Activated CD4-positive, alpha-beta T cell treated with anti-CD3 and anti-CD28 coated beads, Interleukin-2, amount 10 ng/mL, durations not matched to agents 7 days and 5 days (primary cell): Measurements from ENCODE around the gene FNDC3A. TPM values are rescaled to one million over a fixed set of nuclear protein-coding genes. Genes with fewer than 3 reads are reported as not detected.
"Not testable (repeated sequence)": the region's sequence is repeated elsewhere in the genome, so short reads cannot be mapped to it uniquely, and the experiment has no call there.

Source experiments
- CTCF ChIA-PET: fragments of 350-600 bp; sonication (Branson Sonifier 250); formaldehyde crosslinking; loops from one replicate; lab custom pipeline; 2021; ENCODE audit warnings: antibody characterized with exemption; lab: Charles Lee
- POLR2A ChIA-PET: fragments of 350-600 bp; sonication (Branson Sonifier 250); formaldehyde crosslinking; loops from one replicate; lab custom pipeline; 2021; ENCODE audit warnings: antibody characterized with exemption; lab: Charles Lee
- DNase-seq: peaks from one replicate; pipeline ENCODE4 v3.0.0-alpha.2; 2020
- H3K27ac Mint-ChIP-seq: one replicate; pipeline ENCODE4 v1.8.0; 2021; ENCODE audit warnings: mild to moderate bottlenecking, moderate library complexity, mixed read lengths
- H3K27me3 Mint-ChIP-seq: one replicate; pipeline ENCODE4 v1.8.0; 2021; ENCODE audit warnings: mixed read lengths
- H3K36me3 Mint-ChIP-seq: one replicate; pipeline ENCODE4 v1.8.0; 2021; ENCODE audit warnings: low read depth, mixed read lengths
- H3K4me1 Mint-ChIP-seq: one replicate; pipeline ENCODE4 v1.8.0; 2021; ENCODE audit warnings: mixed read lengths
- H3K4me3 Mint-ChIP-seq: one replicate; pipeline ENCODE4 v1.8.0; 2021; ENCODE audit warnings: mild to moderate bottlenecking, moderate library complexity, mixed read lengths
- H3K9me3 Mint-ChIP-seq: one replicate; pipeline ENCODE4 v1.8.0; 2021; ENCODE audit warnings: mixed read lengths
- total RNA-seq, 2 experiments: library from RNA; stranded (reverse); gene quantifications; one replicate each; pipeline ENCODE4 v1.2.3, GENCODE V29; 2021

FNDC3A gene
- total RNA-seq, 2 experiments from 2014 or later, result 24.1 to 28.1 TPM

DNA sequence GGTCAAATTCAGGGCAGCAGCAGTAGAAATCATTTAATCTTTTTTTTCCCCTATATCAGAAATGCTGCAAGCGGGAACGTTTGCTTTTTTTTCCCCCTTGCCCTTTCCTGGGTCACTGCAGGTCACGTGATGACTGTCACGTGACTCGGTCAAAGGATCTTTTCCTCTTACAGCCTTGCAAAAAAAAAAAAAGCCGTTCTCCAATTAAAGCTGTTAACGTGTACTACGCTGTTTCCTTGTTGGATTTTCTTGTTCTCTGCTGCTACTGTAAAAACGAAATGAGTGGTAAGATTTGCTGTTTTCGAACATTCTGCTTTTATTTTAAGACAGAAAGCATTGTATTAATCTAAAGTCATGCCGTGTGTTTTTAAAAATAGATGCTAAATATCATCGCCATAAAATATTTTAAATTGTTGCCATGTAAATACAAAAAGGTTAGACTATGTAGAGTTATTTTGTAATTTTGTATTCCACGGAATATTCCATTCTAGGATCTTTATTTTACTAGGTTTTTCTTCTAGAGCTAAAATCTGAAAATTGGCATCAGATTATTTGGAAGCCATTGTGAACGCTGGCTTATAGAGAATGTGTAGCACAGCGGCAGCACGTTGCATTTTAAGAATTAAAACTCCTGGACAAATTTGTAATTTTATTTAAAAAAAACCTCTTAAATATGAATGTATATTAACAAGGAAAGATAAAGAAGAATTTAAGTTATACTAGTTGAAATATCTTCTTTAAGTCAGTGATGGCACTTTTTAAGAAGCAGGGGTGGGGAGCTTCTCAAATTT, 134.6 kb downstream of the FNDC3A start:
- peak overlapping the region; percentile 96 for H3K27ac Mint-ChIP-seq
- no peaks in the 10 kb centered on the region for H3K27me3 Mint-ChIP-seq
- peaks cover 8% of the 10 kb centered on the region for H3K36me3 Mint-ChIP-seq
- DNase-seq, result peak; percentile 86
- H3K9me3 Mint-ChIP-seq, result no peaks in the 10 kb centered on the region
- ChIA-PET POLR2A (no interaction called here), CTCF (interaction anchor here (0.7 to 1.5 kb wide), 2 partner anchors 10 to 37 kb away, joined by 4 read pairs; no protein-coding TSS in a partner anchor)
- H3K4me3 Mint-ChIP-seq, result peak overlapping the region; percentile 92
- peaks cover 28% of the 10 kb centered on the region for H3K4me1 Mint-ChIP-seq

DNA sequence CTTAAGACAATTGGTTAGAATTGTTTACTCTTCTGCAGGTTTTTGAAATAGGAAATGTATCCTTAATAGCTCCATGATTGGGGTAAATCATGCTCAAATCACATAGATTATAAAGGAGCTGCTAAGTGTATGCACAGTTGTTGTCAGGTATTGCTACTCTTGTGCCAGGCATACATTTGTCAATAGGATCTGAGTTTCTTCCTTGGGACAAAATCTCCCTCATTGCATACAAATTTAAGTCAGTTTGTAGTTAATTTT, 135.1 kb downstream of the FNDC3A start:
- H3K4me1 Mint-ChIP-seq, result peaks cover 28% of the 10 kb centered on the region
- no peaks in the 10 kb centered on the region for H3K9me3 Mint-ChIP-seq
- no peak for DNase-seq
- CTCF ChIA-PET, result interaction anchor here (1.5 kb wide), 1 partner anchor 11 kb away, joined by 4 read pairs; no protein-coding TSS in a partner anchor
- peaks cover 14% of the 10 kb centered on the region for H3K36me3 Mint-ChIP-seq
- peak overlapping the region; percentile 84 for H3K27ac Mint-ChIP-seq
- H3K4me3 Mint-ChIP-seq, result peak overlapping the region; percentile 92
- POLR2A ChIA-PET, result no interaction called here
- H3K27me3 Mint-ChIP-seq, result no peaks in the 10 kb centered on the region

DNA sequence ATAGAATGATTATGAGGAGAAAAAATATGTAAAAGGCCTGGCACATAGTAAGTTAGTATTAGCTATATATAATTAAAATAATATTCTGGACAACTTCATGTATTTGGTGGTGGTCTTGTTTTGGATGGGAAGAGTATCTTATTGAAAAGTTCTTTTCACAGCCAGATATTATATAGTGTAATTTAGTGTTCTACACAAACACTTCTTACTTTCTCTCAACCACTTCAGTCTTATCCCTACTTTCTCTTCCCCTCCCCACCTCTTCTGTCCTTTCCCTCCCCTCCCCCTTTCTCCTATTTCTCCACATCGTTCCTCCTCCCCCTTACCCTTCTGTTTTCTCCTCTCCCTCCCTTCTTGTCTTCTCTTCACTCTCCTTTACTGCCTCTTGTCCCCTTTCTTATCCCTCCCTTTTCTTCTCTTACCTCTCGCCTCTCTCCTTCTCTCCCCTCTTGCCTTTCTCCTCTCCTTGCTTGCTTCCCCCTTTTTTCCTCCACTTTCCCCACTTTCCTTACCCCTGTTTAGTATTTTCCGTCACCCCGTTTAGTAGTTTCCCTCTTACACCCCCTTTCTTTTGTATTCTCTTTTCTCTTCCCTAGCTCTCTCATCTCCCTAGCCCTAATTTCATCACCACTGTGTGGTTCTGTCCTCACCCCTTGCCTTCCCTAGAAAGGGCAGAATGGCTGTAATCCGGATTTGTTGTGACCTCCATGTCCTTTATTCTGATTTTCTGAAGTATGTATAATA, 137.2 kb downstream of the FNDC3A start:
- Mint-ChIP-seq H3K36me3 (peaks cover 33% of the 10 kb centered on the region), H3K27me3 (no peaks in the 10 kb centered on the region), H3K9me3 (no peaks in the 10 kb centered on the region), H3K4me1 (peaks cover 28% of the 10 kb centered on the region), H3K27ac (no peak overlapping the region), H3K4me3 (no peak overlapping the region)
- DNase-seq, result no peak
- ChIA-PET CTCF (no interaction called here), POLR2A (no interaction called here)

DNA sequence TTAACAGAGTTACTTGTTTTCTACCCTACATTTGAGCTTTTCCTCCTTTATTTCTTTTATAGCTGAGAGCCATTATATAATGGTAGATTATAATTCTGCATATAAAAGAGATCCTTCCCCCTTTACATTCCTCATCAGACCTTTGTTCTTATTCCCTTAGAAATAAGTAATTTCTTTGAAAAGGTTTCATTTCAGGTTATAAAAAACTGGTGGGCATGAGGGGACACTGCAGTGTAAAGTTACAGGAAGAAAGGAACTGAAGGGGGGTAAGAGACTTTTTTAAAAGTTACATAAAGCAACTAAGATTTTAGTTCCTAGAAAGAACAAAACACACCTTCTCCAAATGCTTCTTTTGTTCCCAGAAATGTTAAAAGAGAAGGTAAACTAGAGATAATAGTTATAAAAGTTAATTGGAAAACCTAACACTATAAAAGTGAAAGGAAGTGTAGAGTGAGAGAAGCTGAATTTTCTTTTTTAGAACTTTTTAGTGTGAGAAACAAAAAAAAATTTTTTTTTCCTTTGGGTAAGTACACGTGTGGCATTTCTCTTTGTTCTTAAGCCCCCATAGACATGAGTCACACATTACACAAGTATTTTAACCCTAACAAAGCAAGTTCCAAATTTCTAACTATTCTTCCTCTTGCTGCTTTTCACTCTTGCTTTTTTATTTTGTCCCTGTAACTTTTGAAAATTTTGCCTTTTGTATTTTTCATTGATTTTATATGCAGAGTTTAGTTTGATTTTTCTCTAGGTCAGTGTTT, 138.0 kb downstream of the FNDC3A start:
- H3K27me3 Mint-ChIP-seq, result no peaks in the 10 kb centered on the region
- H3K4me1 Mint-ChIP-seq, result peaks cover 28% of the 10 kb centered on the region
- ChIA-PET POLR2A (no interaction called here), CTCF (no interaction called here)
- H3K4me3 Mint-ChIP-seq, result no peak overlapping the region
- peak overlapping the region; percentile 60 for H3K27ac Mint-ChIP-seq
- no peak for DNase-seq
- H3K9me3 Mint-ChIP-seq, result no peaks in the 10 kb centered on the region
- H3K36me3 Mint-ChIP-seq, result peaks cover 40% of the 10 kb centered on the region

DNA sequence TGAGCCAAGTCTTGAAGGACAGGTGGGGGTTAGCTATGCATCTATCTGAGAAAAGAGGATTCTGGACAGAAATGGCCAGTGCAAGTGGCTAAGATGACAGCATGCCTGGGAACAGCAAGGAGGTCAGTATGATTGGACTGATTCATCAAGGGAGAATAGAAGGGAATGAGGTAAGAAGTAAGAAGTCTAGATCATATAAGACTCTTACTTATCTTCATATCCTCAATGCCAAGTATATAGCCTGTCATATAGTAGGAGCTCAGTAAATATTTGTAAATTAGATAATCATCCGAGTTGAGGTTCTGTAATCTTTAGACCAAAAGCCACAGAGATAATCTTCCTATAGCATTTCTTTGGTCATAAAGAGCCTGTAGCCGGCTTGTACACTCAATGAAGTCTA, 141.2 kb downstream of the FNDC3A start:
- peaks cover 22% of the 10 kb centered on the region for H3K4me1 Mint-ChIP-seq
- peaks cover 18% of the 10 kb centered on the region for H3K9me3 Mint-ChIP-seq
- no peak for DNase-seq
- H3K36me3 Mint-ChIP-seq, result peaks cover 68% of the 10 kb centered on the region
- no peaks in the 10 kb centered on the region for H3K27me3 Mint-ChIP-seq
- CTCF ChIA-PET, result no interaction called here
- no peak overlapping the region for H3K27ac Mint-ChIP-seq
- no peak overlapping the region for H3K4me3 Mint-ChIP-seq
- POLR2A ChIA-PET, result no interaction called here

DNA sequence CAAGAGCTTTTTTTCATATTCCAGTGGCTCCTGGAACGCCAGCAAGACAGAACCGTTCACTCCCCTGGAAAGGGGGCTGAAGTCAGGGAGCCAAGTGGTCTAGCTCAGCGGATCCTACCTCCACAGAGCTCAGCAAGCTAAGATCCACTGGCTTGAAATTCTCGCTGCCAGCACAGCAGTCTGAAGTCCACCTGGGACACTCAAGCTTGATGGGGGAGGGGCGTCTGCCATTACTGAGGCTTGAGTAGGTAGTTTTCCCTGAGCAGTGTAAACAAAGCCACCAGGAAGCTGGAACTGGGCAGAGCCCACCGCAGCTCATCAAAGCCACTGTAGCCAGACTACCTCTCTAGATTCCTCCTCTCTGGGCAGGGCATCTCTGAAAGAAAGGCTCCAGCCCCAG, 142.7 kb downstream of the FNDC3A start:
- Mint-ChIP-seq H3K4me1 (peaks cover 11% of the 10 kb centered on the region), H3K36me3 (peaks cover 72% of the 10 kb centered on the region), H3K9me3 (peaks cover 20% of the 10 kb centered on the region)
- H3K27ac Mint-ChIP-seq, H3K4me3 Mint-ChIP-seq, H3K27me3 Mint-ChIP-seq, POLR2A ChIA-PET, DNase-seq: not testable (repeated sequence)
- CTCF ChIA-PET, result interaction anchor here (1.3 kb wide), 1 partner anchor 16 kb away, joined by 4 read pairs; no protein-coding TSS in a partner anchor

DNA sequence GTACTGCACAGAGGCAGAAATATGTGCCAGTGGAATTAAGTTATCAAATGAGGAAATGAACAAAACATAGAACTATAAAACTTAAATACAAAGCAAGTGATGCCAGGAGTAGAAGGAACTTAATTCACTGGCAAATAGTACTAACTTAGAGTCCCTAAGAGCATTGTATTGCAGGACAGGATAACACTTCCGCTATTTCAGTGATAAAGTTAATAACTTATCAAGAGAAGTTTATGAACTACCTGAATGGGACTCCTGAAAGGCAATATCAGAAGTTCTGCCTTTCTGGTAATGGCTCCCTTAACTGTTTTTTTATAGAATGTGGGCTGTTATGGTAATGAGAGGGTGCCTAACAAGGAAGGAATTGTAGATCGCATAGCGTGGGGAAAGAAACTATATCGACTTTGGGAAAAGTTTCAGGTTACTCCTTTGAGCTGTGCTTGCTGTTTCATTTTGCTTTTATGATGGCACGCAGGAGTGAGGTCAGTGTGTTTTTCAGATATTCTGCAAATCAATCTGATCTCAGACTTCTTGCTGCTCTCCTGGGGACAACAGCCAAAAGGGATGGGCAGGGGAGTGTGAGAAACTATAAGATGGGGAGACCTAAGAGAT, 149.1 kb downstream of the FNDC3A start:
- peaks cover 25% of the 10 kb centered on the region for H3K36me3 Mint-ChIP-seq
- POLR2A ChIA-PET, result no interaction called here
- H3K4me3 Mint-ChIP-seq, result no peak overlapping the region
- H3K9me3 Mint-ChIP-seq, result peaks cover 12% of the 10 kb centered on the region
- H3K27ac Mint-ChIP-seq, result no peak overlapping the region
- CTCF ChIA-PET, result interaction anchor here (0.6 kb wide), 1 partner anchor 61 kb away, joined by 3 read pairs; no protein-coding TSS in a partner anchor
- DNase-seq, result no peak
- no peaks in the 10 kb centered on the region for H3K27me3 Mint-ChIP-seq
- peaks cover 9% of the 10 kb centered on the region for H3K4me1 Mint-ChIP-seq

DNA sequence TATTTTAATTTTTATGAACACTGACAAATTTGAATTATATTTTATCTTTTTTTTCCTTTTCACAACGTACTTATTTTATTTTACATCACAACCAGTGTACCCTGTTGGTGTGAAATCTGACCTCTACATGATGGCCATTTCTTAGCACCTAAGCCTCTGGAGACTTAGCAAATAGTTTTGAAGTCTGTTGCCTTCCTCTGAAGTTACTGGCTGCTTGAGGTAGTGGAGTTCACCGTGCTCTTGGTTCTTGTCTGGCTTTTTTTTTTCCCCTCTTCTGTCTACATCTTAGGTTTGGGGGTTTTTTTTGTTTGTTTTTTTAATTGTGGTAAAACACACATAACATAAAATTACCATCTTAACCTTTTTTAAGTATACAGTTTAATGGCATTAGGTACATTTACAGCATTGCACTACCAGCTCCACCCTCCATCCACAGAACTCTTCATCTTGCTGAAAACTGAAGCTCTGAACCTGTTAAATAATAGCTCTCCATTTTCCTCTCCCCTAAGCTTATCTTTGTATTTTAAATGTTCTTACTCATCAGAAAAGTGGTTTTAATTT, 150.3 kb downstream of the FNDC3A start:
- DNase-seq, result no peak
- Mint-ChIP-seq H3K36me3 (peaks cover 16% of the 10 kb centered on the region), H3K27me3 (no peaks in the 10 kb centered on the region), H3K4me1 (peaks cover 9% of the 10 kb centered on the region), H3K9me3 (peaks cover 2% of the 10 kb centered on the region), H3K4me3 (no peak overlapping the region), H3K27ac (no peak overlapping the region)
- ChIA-PET CTCF (interaction anchor here (1.6 kb wide), 1 partner anchor 18 kb away, joined by 3 read pairs; no protein-coding TSS in a partner anchor), POLR2A (no interaction called here)

DNA sequence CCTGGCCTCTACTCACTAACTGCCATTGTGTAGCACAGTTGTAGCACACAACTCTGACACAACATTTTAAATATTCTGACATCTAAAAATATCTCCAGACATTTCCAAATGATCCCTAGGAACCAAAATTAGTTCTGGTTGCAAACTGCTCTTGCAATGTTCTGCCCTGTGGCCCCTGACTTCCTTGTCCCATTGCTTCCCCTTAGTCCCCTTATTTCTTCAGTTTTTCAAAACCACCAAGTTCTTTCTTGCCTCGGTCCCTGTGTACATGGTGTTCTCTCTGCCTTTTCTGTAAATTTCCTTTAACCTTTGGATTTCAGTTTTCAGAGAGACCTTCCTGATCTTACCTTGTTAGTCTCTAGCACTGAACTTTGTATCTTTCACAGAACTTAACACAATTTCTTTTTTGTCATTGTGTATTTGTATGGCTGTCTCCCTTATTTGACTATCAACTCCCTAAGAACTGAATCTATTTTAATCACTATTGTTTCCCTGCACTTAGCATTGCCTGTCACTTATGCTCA, 156.8 kb downstream of the FNDC3A start:
- Mint-ChIP-seq H3K27me3 (no peaks in the 10 kb centered on the region), H3K4me3 (no peak overlapping the region), H3K4me1 (peaks cover 2% of the 10 kb centered on the region), H3K36me3 (peaks cover 53% of the 10 kb centered on the region), H3K27ac (no peak overlapping the region), H3K9me3 (no peaks in the 10 kb centered on the region)
- CTCF ChIA-PET, result no interaction called here
- POLR2A ChIA-PET, result no interaction called here
- DNase-seq, result no peak

DNA sequence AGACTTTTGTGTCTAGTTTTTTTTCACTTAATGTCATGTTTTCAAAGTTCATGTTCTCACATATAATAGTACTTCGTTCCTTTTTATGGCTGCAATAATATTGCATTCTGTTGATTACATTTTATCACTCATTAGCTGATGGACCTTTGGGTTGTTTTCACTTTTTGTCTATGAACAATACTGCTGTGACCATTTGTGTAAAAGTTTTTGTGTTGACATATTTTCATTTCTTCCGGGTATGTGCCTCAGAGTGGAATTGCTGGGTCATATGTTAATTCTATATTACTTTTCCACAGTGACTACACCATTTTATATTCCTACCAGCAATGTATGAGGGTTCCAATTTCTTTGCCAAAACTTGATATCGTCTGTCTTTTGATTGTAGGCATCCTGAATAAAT, 158.6 kb downstream of the FNDC3A start:
- ChIA-PET CTCF (no interaction called here), POLR2A (no interaction called here)
- H3K27ac Mint-ChIP-seq, result no peak overlapping the region
- H3K4me3 Mint-ChIP-seq, result no peak overlapping the region
- no peaks in the 10 kb centered on the region for H3K9me3 Mint-ChIP-seq
- no peaks in the 10 kb centered on the region for H3K27me3 Mint-ChIP-seq
- H3K4me1 Mint-ChIP-seq, result peaks cover 2% of the 10 kb centered on the region
- DNase-seq, result no peak
- H3K36me3 Mint-ChIP-seq, result peaks cover 63% of the 10 kb centered on the region

DNA sequence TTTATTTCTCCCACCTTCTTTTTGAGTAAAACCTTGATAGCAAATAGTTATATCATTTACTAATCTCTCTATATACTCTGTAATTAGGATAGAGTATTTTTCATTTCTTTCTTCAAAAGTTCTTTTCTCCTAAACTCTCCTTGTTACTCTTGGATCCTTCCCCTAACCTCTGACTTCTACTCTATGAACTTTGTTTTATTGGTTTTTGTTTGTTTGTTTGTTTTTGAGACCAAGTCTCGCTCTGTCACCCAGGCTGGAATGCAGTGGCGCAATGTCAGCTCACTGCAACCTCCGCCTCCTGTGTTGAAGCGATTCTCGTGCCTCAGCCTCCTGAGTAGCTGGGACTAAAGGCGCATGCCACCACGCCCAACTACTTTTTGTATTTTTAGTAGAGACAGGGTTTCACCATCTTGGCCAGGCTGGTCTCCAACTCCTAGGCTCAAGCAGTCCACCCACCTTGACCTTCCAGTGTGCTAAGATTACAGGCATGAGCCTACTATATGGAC, 161.5 kb downstream of the FNDC3A start:
- H3K4me3 Mint-ChIP-seq, H3K27me3 Mint-ChIP-seq, DNase-seq, H3K9me3 Mint-ChIP-seq, H3K27ac Mint-ChIP-seq, POLR2A ChIA-PET, CTCF ChIA-PET: not testable (repeated sequence)
- Mint-ChIP-seq H3K4me1 (peaks cover 16% of the 10 kb centered on the region), H3K36me3 (peaks cover 75% of the 10 kb centered on the region)
